ENCODE data around the gene AFMID. TPM values are rescaled to one million over a fixed set of nuclear protein-coding genes. Genes with fewer than 3 reads are reported as not detected.

The AFMID gene
- total and polyA plus RNA-seq, 2 of the 8 experiments (the other 6 are each of a cell fraction or from before 2014, with no cell fraction given) = 49.0 to 53.0 TPM

- no peak for TF ChIP-seq ATF2 (IDR thresholded peaks at IDR 0.05; ENCODE audit: low read length)
- peak; percentile 50 to 78 (median 66) for TF ChIP-seq CTCF (IDR thresholded peaks at IDR 0.05; ENCODE audit: control extremely low read depth in 1 of 3, insufficient read depth in 1 of 3, low read depth in 1 of 3, low read length in 3 of 3)
Observed at GRCh38 chr17:78137392-78138203, 49.6 kb upstream of the AFMID start (continued).

Data from H1 (cell line).